Liver (tissue), 9 donors: ENCODE data around the gene MRM1. TPM values are rescaled to one million over a fixed set of nuclear protein-coding genes. Genes with fewer than 3 reads are reported as not detected.

ENCODE experiments used
- DNase-seq: peaks from one replicate; pipeline ENCODE4 v3.0.0-alpha.2; 2017; ENCODE audit warnings: low spot score
- H3K27ac ChIP-seq, 2 donors: one replicate each; pipeline ENCODE4 v1.7.0; 2013; ENCODE audit warnings: inconsistent platforms in 2 of 2, low read length in 2 of 2, control low read depth in 1 of 2, low read depth in 1 of 2, mild to moderate bottlenecking in 1 of 2
- H3K27me3 ChIP-seq, 4 donors: one replicate each; pipeline versions ENCODE4 v1.6.1 to v1.7.0; 2013; ENCODE audit warnings: low read length in 3 of 4, inconsistent platforms in 1 of 4, mild to moderate bottlenecking in 1 of 4, moderate library complexity in 1 of 4; ENCODE audit not compliant: control insufficient read depth in 4 of 4, insufficient read depth in 4 of 4
- H3K36me3 ChIP-seq, 4 donors: one replicate each; pipeline versions ENCODE4 v1.6.1 to v1.7.0; 2013; ENCODE audit warnings: low read length in 3 of 4, mild to moderate bottlenecking in 3 of 4, low read depth in 1 of 4, moderate library complexity in 1 of 4; ENCODE audit not compliant: control insufficient read depth in 4 of 4, insufficient read depth in 3 of 4
- H3K4me1 ChIP-seq, 4 donors: one replicate each; pipeline versions ENCODE4 v1.6.1 to v1.7.0; 2013; ENCODE audit warnings: low read length in 3 of 4, mild to moderate bottlenecking in 3 of 4, moderate library complexity in 1 of 4; ENCODE audit not compliant: control insufficient read depth in 4 of 4, insufficient read depth in 4 of 4
- H3K4me3 ChIP-seq, 3 donors: one replicate each; pipeline versions ENCODE4 v1.6.1 to v1.7.0; 2013; ENCODE audit warnings: low read length in 3 of 3, control low read depth in 1 of 3, low read depth in 1 of 3, mild to moderate bottlenecking in 1 of 3
- H3K9ac ChIP-seq, 2 donors: one replicate each; pipeline ENCODE4 v1.7.0; 2013; ENCODE audit warnings: low read length in 2 of 2, mild to moderate bottlenecking in 2 of 2, moderate library complexity in 2 of 2, control low read depth in 1 of 2, low read depth in 1 of 2
- H3K9me3 ChIP-seq, 4 donors: one replicate each; pipeline versions ENCODE4 v1.6.1 to v1.7.0; 2013; ENCODE audit warnings: low read length in 3 of 4; ENCODE audit not compliant: control insufficient read depth in 4 of 4
- EGR1 ChIP-seq, 2 donors: IDR thresholded peaks; 2 replicates each; pipeline ENCODE4 v1.6.1; 2016 to 2018; ENCODE audit warnings: antibody characterized with exemption in 2 of 2, low read depth in 2 of 2
- FOXA1 ChIP-seq: IDR thresholded peaks from 2 replicates; pipeline ENCODE4 v1.6.1; 2016; ENCODE audit warnings: antibody characterized with exemption
- FOXA2 ChIP-seq: IDR thresholded peaks from 2 replicates; pipeline ENCODE4 v1.6.1; 2016; ENCODE audit warnings: antibody characterized with exemption
- GABPA ChIP-seq, 2 donors: IDR thresholded peaks in 1 of 2; conservative IDR thresholded peaks in 1 of 2; 2 replicates each; pipeline ENCODE4 v1.6.1; 2016; ENCODE audit warnings: antibody characterized with exemption in 2 of 2, mild to moderate bottlenecking in 1 of 2, moderate library complexity in 1 of 2
- HNF4A ChIP-seq, 2 donors: conservative IDR thresholded peaks; 2 replicates each; pipeline ENCODE4 v1.6.1; 2016; ENCODE audit warnings: antibody characterized with exemption in 2 of 2, mild to moderate bottlenecking in 2 of 2
- HNF4G ChIP-seq: IDR thresholded peaks from 2 replicates; pipeline ENCODE4 v1.6.1; 2016; ENCODE audit warnings: antibody characterized with exemption
- JUND ChIP-seq, 2 donors: IDR thresholded peaks; 2 replicates each; pipeline ENCODE4 v1.6.1; 2016; ENCODE audit warnings: antibody characterized with exemption in 2 of 2
- MAX ChIP-seq: IDR thresholded peaks from 2 replicates; pipeline ENCODE4 v1.6.1; 2016; ENCODE audit warnings: antibody characterized with exemption
- NR2F2 ChIP-seq: IDR thresholded peaks from 2 replicates; pipeline ENCODE4 v1.6.1; 2016; ENCODE audit warnings: antibody characterized with exemption
- RAD21 ChIP-seq, 2 donors: IDR thresholded peaks; 2 replicates each; pipeline ENCODE4 v1.6.1; 2016; ENCODE audit warnings: antibody characterized with exemption in 2 of 2, mild to moderate bottlenecking in 2 of 2
- REST ChIP-seq: IDR thresholded peaks from 2 replicates; pipeline ENCODE4 v1.6.1; 2016; ENCODE audit warnings: antibody characterized with exemption, mild to moderate bottlenecking
- RXRA ChIP-seq, 2 donors: IDR thresholded peaks; 2 replicates each; pipeline ENCODE4 v1.6.1; 2017 to 2018; ENCODE audit warnings: antibody characterized with exemption in 2 of 2, mild to moderate bottlenecking in 1 of 2
- SP1 ChIP-seq: IDR thresholded peaks from 2 replicates; pipeline ENCODE4 v1.6.1; 2018; ENCODE audit warnings: antibody characterized with exemption, mild to moderate bottlenecking
- TAF1 ChIP-seq: conservative IDR thresholded peaks from 2 replicates; pipeline ENCODE4 v1.6.1; 2016; ENCODE audit warnings: antibody characterized with exemption, mild to moderate bottlenecking
- YY1 ChIP-seq: IDR thresholded peaks from 2 replicates; pipeline ENCODE4 v1.6.1; 2016; ENCODE audit warnings: antibody characterized with exemption, mild to moderate bottlenecking
- ZBTB33 ChIP-seq: IDR thresholded peaks from 2 replicates; pipeline ENCODE4 v1.6.1; 2016; ENCODE audit warnings: antibody characterized with exemption
- WGBS: extraction: QIAGEN DNeasy Blood & Tissue Kit; methylation state at CpG from one replicate; pipeline ENCODE4 v1.1.7; 2013; 5-methylcytosine and 5-hydroxymethylcytosine counted together
- polyA plus RNA-seq, 2 donors: library from polyadenylated mRNA; stranded (reverse) in 1 of 2; unstranded in 1 of 2; fragments of 200-250 nt in 1 of 2; fragments of >200 nt in 1 of 2; fragmentation: Nextera tagmentation in 1 of 2; extraction: Ambion mirVana in 1 of 2; gene quantifications; one replicate each; pipeline versions ENCODE4 v1.2.1 to v1.2.3, GENCODE V29; 2013 to 2015
- total RNA-seq, 2 donors: library from RNA; depleted of rRNA; stranded (reverse); fragments of >200 nt; gene quantifications; one replicate each; pipeline ENCODE4 v1.2.3, GENCODE V29; 2014
- donor health status: healthy.
- donor health status: healthy.
- donor health status: healthy.
- donor health status: healthy.
- donor health status: healthy.

Gene MRM1
- total and polyA plus RNA-seq, 4 donors: 3.2 to 5.9 (median 5.2) TPM

GRCh38 chr17:36625188-36625587, 23.8 kb downstream of the MRM1 start:
- H3K9ac ChIP-seq: no peak overlapping the region
- H3K36me3 ChIP-seq: no peaks in the 10 kb centered on the region
- DNase-seq: no peak
- WGBS: 81% methylated on average over 7 of the region's 7 CpGs
- H3K27ac ChIP-seq: no peak overlapping the region
- no peaks in the 10 kb centered on the region for H3K9me3 ChIP-seq
- H3K4me1 ChIP-seq: peaks cover 0 to 10% (median 6%) of the 10 kb centered on the region in 4 donors
- H3K4me3 ChIP-seq: no peak overlapping the region
- H3K27me3 ChIP-seq: no peaks in the 10 kb centered on the region
- TF ChIP-seq RAD21 (IDR thresholded peaks at IDR 0.05) (no peak), YY1 (no peak), HNF4A (conservative IDR thresholded peaks at IDR 0.05) (no peak), NR2F2 (no peak), SP1 (no peak), GABPA (IDR thresholded peaks at IDR 0.05 in 1 of 2, conservative IDR thresholded peaks at IDR 0.05 in 1 of 2) (no peak), TAF1 (no peak)

- Histone ChIP-seq H3K9ac (no peak overlapping the region), H3K9me3 (no peaks in the 10 kb centered on the region), H3K4me3 (no peak overlapping the region), H3K36me3 (no peaks in the 10 kb centered on the region), H3K27me3 (no peaks in the 10 kb centered on the region), H3K27ac (no peak overlapping the region), H3K4me1 (peaks cover 0 to 10% (median 6%) of the 10 kb centered on the region in 4 donors)
- no peak for DNase-seq
- 84% methylated on average over 12 of the region's 12 CpGs for WGBS
- TF ChIP-seq EGR1 (IDR thresholded peaks at IDR 0.05; ENCODE audit: low read depth in 2 of 2): no peak
- TF ChIP-seq REST: no peak
- TF ChIP-seq FOXA1: no peak
- no peak for TF ChIP-seq YY1
- TF ChIP-seq HNF4A (conservative IDR thresholded peaks at IDR 0.05): no peak
- TF ChIP-seq JUND (IDR thresholded peaks at IDR 0.05): no peak
- no peak for TF ChIP-seq NR2F2
- no peak for TF ChIP-seq GABPA (IDR thresholded peaks at IDR 0.05 in 1 of 2, conservative IDR thresholded peaks at IDR 0.05 in 1 of 2)
- TF ChIP-seq ZBTB33: no peak
- no peak for TF ChIP-seq SP1
- TF ChIP-seq TAF1: no peak
These were observed 25.7 kb downstream of the MRM1 start for GRCh38 chr17:36627101-36627500.

GRCh38 chr17:36628576-36628975, 27.2 kb downstream of the MRM1 start:
- Histone ChIP-seq H3K4me3 (no peak overlapping the region), H3K9me3 (no peaks in the 10 kb centered on the region), H3K9ac (no peak overlapping the region), H3K36me3 (no peaks in the 10 kb centered on the region), H3K27me3 (no peaks in the 10 kb centered on the region), H3K27ac (no peak overlapping the region), H3K4me1 (peaks cover 0 to 10% (median 6%) of the 10 kb centered on the region in 4 donors)
- 98% methylated on average over 2 of the region's 2 CpGs for whole genome bisulfite sequencing
- TF ChIP-seq FOXA2: no peak
- TF ChIP-seq TAF1: no peak
- no peak for TF ChIP-seq MAX
- TF ChIP-seq HNF4G: no peak
- no peak for TF ChIP-seq RXRA (IDR thresholded peaks at IDR 0.05)
- TF ChIP-seq ZBTB33: no peak
- DNase-seq: no peak
